Nucleus accumbens (tissue), 56 donors: ENCODE data around the gene PRKCD.

Experiments
- DNase-seq, 56 donors: peaks; one replicate each; lab custom pipeline; 2025; lab: John Stamatoyannopoulos, UW

Gene PRKCD

GRCh38 chr3:53227993-53228885 is 67.2 kb downstream of the PRKCD start:
- DNase-seq = no peak

- DNase-seq = no peak
Measured at GRCh38 chr3:53229171-53229570, 68.2 kb downstream of the PRKCD start.

- DNase-seq = no peak
Measured at GRCh38 chr3:53229606-53230005, 68.6 kb downstream of the PRKCD start.

GRCh38 chr3:53230041-53230621 is 69.1 kb downstream of the PRKCD start:
- no peak for DNase-seq

- no peak for DNase-seq
Measured at GRCh38 chr3:53230789-53231188, 69.8 kb downstream of the PRKCD start.

GRCh38 chr3:53231532-53232511 is 70.8 kb downstream of the PRKCD start:
- DNase-seq = no peak

- DNase-seq = no peak
Measured at GRCh38 chr3:53232641-53233377, 71.8 kb downstream of the PRKCD start.

- DNase-seq = no peak
Measured at GRCh38 chr3:53234130-53234840, 73.3 kb downstream of the PRKCD start.

GRCh38 chr3:53234841-53235232 is 73.8 kb downstream of the PRKCD start:
- no peak for DNase-seq

- no peak for DNase-seq
Measured at GRCh38 chr3:53235545-53235944, 74.5 kb downstream of the PRKCD start.

- peak in 28 of 56 donors; percentile 7 to 76 (median 28) for DNase-seq
Measured at GRCh38 chr3:53236112-53236841, 75.3 kb downstream of the PRKCD start.

- no peak for DNase-seq
Measured at GRCh38 chr3:53238051-53238850, 77.2 kb downstream of the PRKCD start.

- DNase-seq = no peak
Measured at GRCh38 chr3:53238886-53239285, 77.9 kb downstream of the PRKCD start.

GRCh38 chr3:53239800-53240199 is 78.8 kb downstream of the PRKCD start:
- no peak for DNase-seq

- DNase-seq = no peak
Measured at GRCh38 chr3:53240989-53241972, 80.3 kb downstream of the PRKCD start.

GRCh38 chr3:53242155-53242554 is 81.1 kb downstream of the PRKCD start:
- no peak for DNase-seq
